ENCODE results near the gene HPSE2.
A peak's percentile ranks its signal among the peaks of the same experiment; 100 is the strongest.
"Not testable (repeated sequence)": the region's sequence is repeated elsewhere in the genome, so short reads cannot be mapped to it uniquely, and the experiment has no call there.

HPSE2 gene

DNA sequence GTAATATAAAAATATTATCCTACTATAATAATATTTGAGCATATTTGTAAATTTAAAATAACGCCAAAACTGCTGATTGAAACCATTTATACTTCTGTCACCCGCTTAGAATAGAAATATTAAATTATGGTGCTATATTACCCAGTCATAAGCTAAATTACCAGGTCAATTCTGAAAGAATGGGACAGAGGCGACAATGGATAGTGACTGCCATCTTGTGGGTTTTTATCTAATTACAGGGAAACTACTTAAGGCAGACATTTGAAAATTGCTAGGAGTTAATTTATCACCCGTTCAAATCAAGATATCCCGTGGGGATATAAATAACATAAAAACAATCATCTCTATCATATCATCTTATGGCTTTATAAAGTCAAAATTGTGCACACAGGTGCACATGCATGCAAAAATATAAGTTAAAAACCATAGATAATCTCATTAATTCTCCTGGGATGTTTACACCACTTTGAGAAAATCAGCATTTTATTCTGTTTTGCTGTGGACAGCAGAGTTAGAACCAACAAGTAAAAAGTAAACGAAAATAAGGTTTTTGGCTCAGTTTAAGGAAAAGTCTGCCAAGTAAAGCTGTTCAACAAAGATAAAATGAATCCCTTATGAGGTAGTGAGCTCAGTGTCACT is 41.3 kb upstream of the HPSE2 start:
- Histone ChIP-seq H3K9me3 (ENCODE audit: insufficient read depth, low read length) (no peaks in the 10 kb centered on the region), H3K79me2 (ENCODE audit: insufficient read depth, low read length) (no peaks in the 10 kb centered on the region), H3F3A (ENCODE audit: insufficient read depth) (no peaks in the 10 kb centered on the region), H3K27ac (ENCODE audit: low read depth, low read length) (no peak overlapping the region), H3K27me3 (ENCODE audit: low read length) (no peaks in the 10 kb centered on the region), H3K9me2 (replicated peaks; ENCODE audit: insufficient read depth, low read length) (no peaks in the 10 kb centered on the region), H3K4me2 (ENCODE audit: low read depth, low read length, poor library complexity, severe bottlenecking) (no peak overlapping the region), H4K20me1 (ENCODE audit: low read depth, low read length) (no peaks in the 10 kb centered on the region), H3K36me3 (ENCODE audit: low read length) (no peaks in the 10 kb centered on the region), H3K9ac (ENCODE audit: low read length) (no peak overlapping the region), H3K4me3 (ENCODE audit: insufficient read depth, low read length, poor library complexity, severe bottlenecking) (no peak overlapping the region), H2AFZ (ENCODE audit: low read depth, low read length, severe bottlenecking) (no peak overlapping the region)
- no peak for TF ChIP-seq EZH2phosphoT487 (conservative IDR thresholded peaks at IDR 0.05; ENCODE audit: low read length)
- peak; percentile 20 for TF ChIP-seq CTCF (IDR thresholded peaks at IDR 0.05; ENCODE audit: insufficient read depth, low read length, poor library complexity, severe bottlenecking)

GRCh38 chr10:99266383-99266782 is 30.7 kb upstream of the HPSE2 start:
- Histone ChIP-seq H3K9ac (ENCODE audit: low read length) (no peak overlapping the region), H4K20me1 (ENCODE audit: low read depth, low read length) (no peaks in the 10 kb centered on the region), H3K27ac (ENCODE audit: low read depth, low read length) (no peak overlapping the region), H2AFZ (ENCODE audit: low read depth, low read length, severe bottlenecking) (no peak overlapping the region), H3K4me2 (ENCODE audit: low read depth, low read length, poor library complexity, severe bottlenecking) (no peak overlapping the region), H3K4me3 (ENCODE audit: insufficient read depth, low read length, poor library complexity, severe bottlenecking) (no peak overlapping the region), H3K9me2 (replicated peaks; ENCODE audit: insufficient read depth, low read length) (no peaks in the 10 kb centered on the region), H3K36me3 (ENCODE audit: low read length) (no peaks in the 10 kb centered on the region), H3K79me2 (ENCODE audit: insufficient read depth, low read length) (no peaks in the 10 kb centered on the region), H3K9me3 (ENCODE audit: insufficient read depth, low read length) (no peaks in the 10 kb centered on the region), H3F3A (ENCODE audit: insufficient read depth) (no peaks in the 10 kb centered on the region), H3K27me3 (ENCODE audit: low read length) (no peaks in the 10 kb centered on the region)
- TF ChIP-seq CTCF (IDR thresholded peaks at IDR 0.05; ENCODE audit: insufficient read depth, low read length, poor library complexity, severe bottlenecking), result no peak

DNA sequence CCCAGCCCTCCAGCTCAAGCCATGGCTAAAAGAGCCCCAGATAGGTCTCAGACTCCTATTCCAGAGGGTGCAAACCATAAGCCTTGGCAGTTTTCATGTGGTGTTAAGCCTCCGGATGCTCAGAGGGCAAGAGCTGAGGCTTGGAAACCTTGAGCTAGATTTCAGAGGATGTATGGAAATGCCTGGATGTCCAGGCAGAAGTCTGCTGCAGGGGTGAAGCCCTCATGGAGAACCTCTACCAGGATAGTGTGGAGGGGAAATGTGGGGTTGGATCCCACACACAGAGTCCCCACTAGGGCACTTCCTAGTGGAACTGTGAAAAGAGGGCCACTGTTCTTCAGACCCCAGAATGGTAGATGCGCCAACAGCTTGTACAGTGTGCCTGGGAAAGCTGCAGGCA is 13.2 kb upstream of the HPSE2 start:
- no peak for TF ChIP-seq CTCF (IDR thresholded peaks at IDR 0.05; ENCODE audit: insufficient read depth, low read length, poor library complexity, severe bottlenecking)
- no peak for TF ChIP-seq EZH2phosphoT487 (conservative IDR thresholded peaks at IDR 0.05; ENCODE audit: low read length)
- Histone ChIP-seq H2AFZ (ENCODE audit: low read depth, low read length, severe bottlenecking) (no peak overlapping the region), H3K4me2 (ENCODE audit: low read depth, low read length, poor library complexity, severe bottlenecking) (no peak overlapping the region), H3K36me3 (ENCODE audit: low read length) (no peaks in the 10 kb centered on the region), H3K27ac (ENCODE audit: low read depth, low read length) (no peak overlapping the region), H3K4me3 (ENCODE audit: insufficient read depth, low read length, poor library complexity, severe bottlenecking) (no peak overlapping the region), H3K79me2 (ENCODE audit: insufficient read depth, low read length) (no peaks in the 10 kb centered on the region), H3F3A (ENCODE audit: insufficient read depth) (no peaks in the 10 kb centered on the region), H4K20me1 (ENCODE audit: low read depth, low read length) (no peaks in the 10 kb centered on the region), H3K9me2 (replicated peaks; ENCODE audit: insufficient read depth, low read length) (no peaks in the 10 kb centered on the region), H3K9me3 (ENCODE audit: insufficient read depth, low read length) (peaks cover 8% of the 10 kb centered on the region; the same call in 1 of the 2 replicates), H3K9ac (ENCODE audit: low read length) (no peak overlapping the region), H3K27me3 (ENCODE audit: low read length) (no peaks in the 10 kb centered on the region)

DNA sequence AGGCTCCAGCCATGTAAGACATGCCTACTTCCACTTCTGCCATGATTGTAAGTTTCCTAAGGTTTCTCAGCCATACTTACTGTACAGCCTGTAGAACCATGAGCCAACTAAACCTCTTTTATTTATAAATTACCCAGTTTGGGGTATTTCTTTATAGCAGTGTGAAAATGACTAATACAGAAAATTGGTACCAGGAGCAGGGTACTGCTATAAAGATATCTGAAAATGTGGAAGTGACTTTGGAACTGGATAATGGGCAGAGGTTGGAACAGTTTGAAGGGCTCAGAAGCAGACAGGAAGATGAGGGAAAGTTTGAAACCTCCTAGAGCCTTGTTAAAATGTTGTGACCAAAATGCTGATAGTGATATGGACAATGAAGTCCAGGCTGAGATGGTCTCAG is 12.2 kb upstream of the HPSE2 start:
- not testable (repeated sequence) for H3K27ac ChIP-seq (ENCODE audit: low read depth, low read length); H3K9ac ChIP-seq (ENCODE audit: low read length); H3K9me2 ChIP-seq (replicated peaks; ENCODE audit: insufficient read depth, low read length); H3K36me3 ChIP-seq (ENCODE audit: low read length); H3F3A ChIP-seq (ENCODE audit: insufficient read depth); H3K27me3 ChIP-seq (ENCODE audit: low read length); H4K20me1 ChIP-seq (ENCODE audit: low read depth, low read length); H3K79me2 ChIP-seq (ENCODE audit: insufficient read depth, low read length); H3K4me3 ChIP-seq (ENCODE audit: insufficient read depth, low read length, poor library complexity, severe bottlenecking); H3K4me2 ChIP-seq (ENCODE audit: low read depth, low read length, poor library complexity, severe bottlenecking); H2AFZ ChIP-seq (ENCODE audit: low read depth, low read length, severe bottlenecking); H3K9me3 ChIP-seq (ENCODE audit: insufficient read depth, low read length)
